Activated CD8-positive, alpha-beta memory T cell treated with anti-CD3 and anti-CD28 coated beads, Interleukin-2, amount 50 U/mL, for 24 hours (primary cell): ENCODE data around the gene TBX3.
"Not testable (repeated sequence)": the region's sequence is repeated elsewhere in the genome, so short reads cannot be mapped to it uniquely, and the experiment has no call there.

ENCODE experiments used
- DNase-seq: peaks from one replicate; pipeline ENCODE4 v3.0.0-alpha.2; 2020; ENCODE audit errors: extremely low read depth

TBX3 gene

GRCh38 chr12:114684098-114684869 lies at the start of gene TBX3:
Gene TBX3 (minus strand): TSS chr12:114684175. CDS start chr12:114683200, 975 bp downstream.
- DNase-seq = no peak

GRCh38 chr12:114732426-114733030 lies 48.6 kb upstream of the TBX3 start:
- no peak for DNase-seq

GRCh38 chr12:114729731-114730130 lies 45.8 kb upstream of the TBX3 start:
- DNase-seq = no peak

GRCh38 chr12:114726092-114726710 lies 42.2 kb upstream of the TBX3 start:
- DNase-seq = no peak

- not testable (repeated sequence) for DNase-seq
Observed at GRCh38 chr12:114722176-114722575, 38.2 kb upstream of the TBX3 start.

GRCh38 chr12:114721266-114721665 lies 37.3 kb upstream of the TBX3 start:
- no peak for DNase-seq

- DNase-seq = no peak
Observed at GRCh38 chr12:114713466-114714215, 29.7 kb upstream of the TBX3 start.

GRCh38 chr12:114711689-114712152 lies 27.7 kb upstream of the TBX3 start:
- DNase-seq = no peak

GRCh38 chr12:114710151-114710550 lies 26.2 kb upstream of the TBX3 start:
- no peak for DNase-seq

- DNase-seq = no peak
Observed at GRCh38 chr12:114709112-114709511, 25.1 kb upstream of the TBX3 start.

GRCh38 chr12:114708598-114708997 lies 24.6 kb upstream of the TBX3 start:
- not testable (repeated sequence) for DNase-seq

- no peak for DNase-seq
Observed at GRCh38 chr12:114704096-114704495, 20.1 kb upstream of the TBX3 start.

GRCh38 chr12:114703060-114703493 lies 19.1 kb upstream of the TBX3 start:
- DNase-seq = no peak

- DNase-seq = no peak
Observed at GRCh38 chr12:114702462-114702861, 18.5 kb upstream of the TBX3 start.

GRCh38 chr12:114701553-114701952 lies 17.6 kb upstream of the TBX3 start:
- DNase-seq = no peak

- no peak for DNase-seq
Observed at GRCh38 chr12:114701104-114701414, 17.1 kb upstream of the TBX3 start.

- DNase-seq = no peak
Observed at GRCh38 chr12:114700392-114701103, 16.6 kb upstream of the TBX3 start.

GRCh38 chr12:114698566-114699163 lies 14.7 kb upstream of the TBX3 start:
- DNase-seq = no peak

- DNase-seq = no peak
Observed at GRCh38 chr12:114697741-114698565, 14.0 kb upstream of the TBX3 start.

GRCh38 chr12:114697243-114697716 lies 13.3 kb upstream of the TBX3 start:
- DNase-seq = no peak
